ENCODE data around the gene RSRC1.
"Not testable (repeated sequence)": the region's sequence is repeated elsewhere in the genome, so short reads cannot be mapped to it uniquely, and the experiment has no call there.

Gene RSRC1

GRCh38 chr3:158213461-158213860, 103.6 kb downstream of the RSRC1 start:
- TF ChIP-seq PAX5 (IDR thresholded peaks at IDR 0.05; ENCODE audit: insufficient read depth, low read length, severe bottlenecking), result no peak
- FAIRE-seq (no peak), DNase-seq (ENCODE audit: insufficient read length, low spot score) (no peak)

GRCh38 chr3:158217992-158218391, 108.1 kb downstream of the RSRC1 start:
- no peak for TF ChIP-seq POLR2AphosphoS5 (IDR thresholded peaks at IDR 0.05; ENCODE audit: low read depth, low read length)
- TF ChIP-seq POU2F2 (IDR thresholded peaks at IDR 0.05; ENCODE audit: low read depth, low read length), result no peak
- TF ChIP-seq POLR2A (IDR thresholded peaks at IDR 0.05; ENCODE audit: low read depth, low read length), result no peak
- TF ChIP-seq PAX5 (IDR thresholded peaks at IDR 0.05; ENCODE audit: insufficient read depth, low read length, severe bottlenecking), result no peak
- no peak for TF ChIP-seq SPI1 (IDR thresholded peaks at IDR 0.05; ENCODE audit: low read depth, low read length)
- no peak for TF ChIP-seq TAF1 (IDR thresholded peaks at IDR 0.05; ENCODE audit: low read depth, low read length)
- FAIRE-seq (no peak), DNase-seq (ENCODE audit: insufficient read length, low spot score) (no peak)

- FAIRE-seq, result no peak
- no peak for DNase-seq (ENCODE audit: insufficient read length, low spot score)
- TF ChIP-seq TAF1 (IDR thresholded peaks at IDR 0.05; ENCODE audit: low read depth, low read length), result no peak
- no peak for TF ChIP-seq POLR2A (IDR thresholded peaks at IDR 0.05; ENCODE audit: low read depth, low read length)
- TF ChIP-seq PAX5 (IDR thresholded peaks at IDR 0.05; ENCODE audit: insufficient read depth, low read length, severe bottlenecking), result no peak
- TF ChIP-seq POLR2AphosphoS5 (IDR thresholded peaks at IDR 0.05; ENCODE audit: low read depth, low read length), result no peak
- TF ChIP-seq POU2F2 (IDR thresholded peaks at IDR 0.05; ENCODE audit: low read depth, low read length), result no peak
- no peak for TF ChIP-seq SPI1 (IDR thresholded peaks at IDR 0.05; ENCODE audit: low read depth, low read length)
Observed at GRCh38 chr3:158220575-158220974, 110.7 kb downstream of the RSRC1 start.

- TF ChIP-seq SPI1 (IDR thresholded peaks at IDR 0.05; ENCODE audit: low read depth, low read length) (no peak), PAX5 (IDR thresholded peaks at IDR 0.05; ENCODE audit: insufficient read depth, low read length, severe bottlenecking) (no peak), POLR2AphosphoS5 (IDR thresholded peaks at IDR 0.05; ENCODE audit: low read depth, low read length) (no peak), TAF1 (IDR thresholded peaks at IDR 0.05; ENCODE audit: low read depth, low read length) (no peak), POLR2A (IDR thresholded peaks at IDR 0.05; ENCODE audit: low read depth, low read length) (no peak), POU2F2 (IDR thresholded peaks at IDR 0.05; ENCODE audit: low read depth, low read length) (no peak)
- FAIRE-seq, result no peak
- no peak for DNase-seq (ENCODE audit: insufficient read length, low spot score)
Observed at GRCh38 chr3:158221426-158221825, 111.5 kb downstream of the RSRC1 start.

- FAIRE-seq, result no peak
- TF ChIP-seq TAF1 (IDR thresholded peaks at IDR 0.05; ENCODE audit: low read depth, low read length) (no peak), POLR2A (IDR thresholded peaks at IDR 0.05; ENCODE audit: low read depth, low read length) (no peak)
- DNase-seq (ENCODE audit: insufficient read length, low spot score), result no peak
Observed at GRCh38 chr3:158226429-158226828, 116.5 kb downstream of the RSRC1 start.

- not testable (repeated sequence) for FAIRE-seq; DNase-seq (ENCODE audit: insufficient read length, low spot score)
Observed at GRCh38 chr3:158228942-158229341, 119.1 kb downstream of the RSRC1 start.

- TF ChIP-seq PAX5 (IDR thresholded peaks at IDR 0.05; ENCODE audit: insufficient read depth, low read length, severe bottlenecking) (no peak), POLR2AphosphoS5 (IDR thresholded peaks at IDR 0.05; ENCODE audit: low read depth, low read length) (no peak), TAF1 (IDR thresholded peaks at IDR 0.05; ENCODE audit: low read depth, low read length) (no peak), SPI1 (IDR thresholded peaks at IDR 0.05; ENCODE audit: low read depth, low read length) (no peak), POU2F2 (IDR thresholded peaks at IDR 0.05; ENCODE audit: low read depth, low read length) (no peak), POLR2A (IDR thresholded peaks at IDR 0.05; ENCODE audit: low read depth, low read length) (no peak)
- no peak for FAIRE-seq
Observed at GRCh38 chr3:158233791-158234190, 123.9 kb downstream of the RSRC1 start.

GRCh38 chr3:158244274-158244673, 134.4 kb downstream of the RSRC1 start:
- DNase-seq (ENCODE audit: insufficient read length, low spot score), result no peak
- TF ChIP-seq POLR2AphosphoS5 (IDR thresholded peaks at IDR 0.05; ENCODE audit: low read depth, low read length) (no peak), SPI1 (IDR thresholded peaks at IDR 0.05; ENCODE audit: low read depth, low read length) (no peak), POLR2A (IDR thresholded peaks at IDR 0.05; ENCODE audit: low read depth, low read length) (no peak), TAF1 (IDR thresholded peaks at IDR 0.05; ENCODE audit: low read depth, low read length) (no peak)
- FAIRE-seq, result no peak

More at GRCh38 chr3:158233791-158234190, 123.9 kb downstream of the RSRC1 start:
- no peak for DNase-seq (ENCODE audit: insufficient read length, low spot score)

- DNase-seq (ENCODE audit: insufficient read length, low spot score), result no peak
- TF ChIP-seq SPI1 (IDR thresholded peaks at IDR 0.05; ENCODE audit: low read depth, low read length) (no peak), PAX5 (IDR thresholded peaks at IDR 0.05; ENCODE audit: insufficient read depth, low read length, severe bottlenecking) (no peak)
- FAIRE-seq, result no peak
Observed at GRCh38 chr3:158247288-158247687, 137.4 kb downstream of the RSRC1 start.

- TF ChIP-seq SPI1 (IDR thresholded peaks at IDR 0.05; ENCODE audit: low read depth, low read length) (no peak), TAF1 (IDR thresholded peaks at IDR 0.05; ENCODE audit: low read depth, low read length) (no peak), POLR2AphosphoS5 (IDR thresholded peaks at IDR 0.05; ENCODE audit: low read depth, low read length) (no peak), PAX5 (IDR thresholded peaks at IDR 0.05; ENCODE audit: insufficient read depth, low read length, severe bottlenecking) (no peak), POU2F2 (IDR thresholded peaks at IDR 0.05; ENCODE audit: low read depth, low read length) (no peak)
Observed at GRCh38 chr3:158248261-158248660, 138.4 kb downstream of the RSRC1 start.

GRCh38 chr3:158249183-158249582, 139.3 kb downstream of the RSRC1 start:
- FAIRE-seq (no peak), DNase-seq (ENCODE audit: insufficient read length, low spot score) (no peak)
- TF ChIP-seq PAX5 (IDR thresholded peaks at IDR 0.05; ENCODE audit: insufficient read depth, low read length, severe bottlenecking), result no peak
- no peak for TF ChIP-seq TAF1 (IDR thresholded peaks at IDR 0.05; ENCODE audit: low read depth, low read length)
- TF ChIP-seq SPI1 (IDR thresholded peaks at IDR 0.05; ENCODE audit: low read depth, low read length), result no peak; the same call in 1 of the 2 replicates
- no peak for TF ChIP-seq POLR2AphosphoS5 (IDR thresholded peaks at IDR 0.05; ENCODE audit: low read depth, low read length)
- TF ChIP-seq POU2F2 (IDR thresholded peaks at IDR 0.05; ENCODE audit: low read depth, low read length), result no peak
- no peak for TF ChIP-seq POLR2A (IDR thresholded peaks at IDR 0.05; ENCODE audit: low read depth, low read length)

More at GRCh38 chr3:158248261-158248660, 138.4 kb downstream of the RSRC1 start:
- DNase-seq (ENCODE audit: insufficient read length, low spot score) (no peak), FAIRE-seq (no peak)
